ENCODE measurements around the gene CTXND1. TPM values are rescaled to one million over a fixed set of nuclear protein-coding genes. Genes with fewer than 3 reads are reported as not detected.

CTXND1 gene
- total RNA-seq, 4 donors from 2014 or later: 0.14 to 0.64 TPM; not detected in 2

GRCh38 chr15:80171787-80172186 lies 80.2 kb downstream of the CTXND1 start:
- TF ChIP-seq POLR2A (IDR thresholded peaks at IDR 0.05) (no peak), EP300 (IDR thresholded peaks at IDR 0.05; ENCODE audit: low read depth) (no peak), CTCF (IDR thresholded peaks at IDR 0.05) (no peak)
- 81% methylated on average over 4 of the region's 4 CpGs; no CpG with 5 or more reads in 1 of the 2 donors for WGBS, 2 donors (ENCODE audit: low coverage in 1 of 2)
- Histone ChIP-seq H3K27me3 (no peaks in the 10 kb centered on the region), H3K36me3 (no peaks in the 10 kb centered on the region), H3K9me3 (no peaks in the 10 kb centered on the region), H3K4me3 (no peak overlapping the region), H3K27ac (no peak overlapping the region), H3K4me1 (no peaks in the 10 kb centered on the region)
- intact Hi-C loops (cut with DNase I; ENCODE audit: low total_unique reads) (no loop called here), in situ Hi-C loops (cut with MboI; ENCODE audit: low pct_ligation_motif_present in 1 of 4, low pct_unique_long_range_greater_than_20kb in 1 of 4, low sequenced_read_pairs in 3 of 4) (loop anchor here (10.0 to 25.0 kb wide), 3 partner anchors 109 to 284 kb away; partner anchors contain the start of genes MTHFS (in 2 of the 4) and ZFAND6 (in 2 of the 4))
- DNase-seq: no peak

GRCh38 chr15:80170596-80170995 lies 81.4 kb downstream of the CTXND1 start:
- no peaks in the 10 kb centered on the region for H3K36me3 ChIP-seq
- in situ Hi-C loops (cut with MboI; ENCODE audit: low pct_ligation_motif_present in 1 of 4, low pct_unique_long_range_greater_than_20kb in 1 of 4, low sequenced_read_pairs in 3 of 4): loop anchor here (10.0 to 25.0 kb wide), 3 partner anchors 108 to 283 kb away; partner anchors contain the start of genes MTHFS (in 2 of the 4) and ZFAND6 (in 2 of the 4)
- H3K9me3 ChIP-seq: no peaks in the 10 kb centered on the region
- H3K27ac ChIP-seq: no peak overlapping the region
- TF ChIP-seq POLR2AphosphoS5 (IDR thresholded peaks at IDR 0.05) (no peak), CTCF (IDR thresholded peaks at IDR 0.05) (no peak)
- no peaks in the 10 kb centered on the region for H3K4me1 ChIP-seq
- intact Hi-C loops (cut with DNase I; ENCODE audit: low total_unique reads): no loop called here
- DNase-seq: no peak
- H3K4me3 ChIP-seq: no peak overlapping the region
- 93 to 94% methylated on average over 2 of the region's 2 CpGs for WGBS, 2 donors (ENCODE audit: low coverage in 1 of 2)
- H3K27me3 ChIP-seq: no peaks in the 10 kb centered on the region

GRCh38 chr15:80169768-80170357 lies 82.2 kb downstream of the CTXND1 start:
- TF ChIP-seq CTCF (IDR thresholded peaks at IDR 0.05) (no peak), EP300 (IDR thresholded peaks at IDR 0.05; ENCODE audit: low read depth) (no peak), POLR2AphosphoS5 (IDR thresholded peaks at IDR 0.05) (no peak), POLR2A (IDR thresholded peaks at IDR 0.05) (no peak)
- H3K36me3 ChIP-seq: no peaks in the 10 kb centered on the region

GRCh38 chr15:80168421-80168820 lies 83.6 kb downstream of the CTXND1 start:
- intact Hi-C loops (cut with DNase I; ENCODE audit: low total_unique reads) (no loop called here), in situ Hi-C loops (cut with MboI; ENCODE audit: low pct_ligation_motif_present in 1 of 4, low pct_unique_long_range_greater_than_20kb in 1 of 4, low sequenced_read_pairs in 3 of 4) (loop anchor here in 3 of 4 donors (25.0 kb wide), 2 partner anchors 106 to 281 kb away; partner anchors contain the start of genes MTHFS (in 2 of the 3) and ZFAND6 (in 2 of the 3))
- no peaks in the 10 kb centered on the region for H3K9me3 ChIP-seq
- no peaks in the 10 kb centered on the region for H3K4me1 ChIP-seq
- 73 to 93% methylated on average over 5 of the region's 5 CpGs for WGBS, 2 donors (ENCODE audit: low coverage in 1 of 2)
- no peaks in the 10 kb centered on the region for H3K27me3 ChIP-seq
- no peaks in the 10 kb centered on the region for H3K36me3 ChIP-seq
- no peak overlapping the region for H3K27ac ChIP-seq
- no peak for TF ChIP-seq POLR2A (IDR thresholded peaks at IDR 0.05)
- no peak overlapping the region for H3K4me3 ChIP-seq
- no peak for DNase-seq

More at GRCh38 chr15:80169768-80170357, 82.2 kb downstream of the CTXND1 start:
- intact Hi-C loops (cut with DNase I; ENCODE audit: low total_unique reads) (no loop called here), in situ Hi-C loops (cut with MboI; ENCODE audit: low pct_ligation_motif_present in 1 of 4, low pct_unique_long_range_greater_than_20kb in 1 of 4, low sequenced_read_pairs in 3 of 4) (loop anchor here (10.0 to 25.0 kb wide), 3 partner anchors 108 to 283 kb away; partner anchors contain the start of genes MTHFS (in 2 of the 4) and ZFAND6 (in 2 of the 4))
- H3K4me3 ChIP-seq: no peak overlapping the region
- no peaks in the 10 kb centered on the region for H3K27me3 ChIP-seq
- no peaks in the 10 kb centered on the region for H3K9me3 ChIP-seq
- 95 to 100% methylated on average over 5 to 12 of the region's 12 CpGs for WGBS, 2 donors (ENCODE audit: low coverage in 1 of 2)
- no peak for DNase-seq
- no peaks in the 10 kb centered on the region for H3K4me1 ChIP-seq
- no peak overlapping the region for H3K27ac ChIP-seq
